Measurements from ENCODE around the gene DENND5A.

GRCh38 chr11:9109858-9110731, 155.1 kb downstream of the DENND5A start:
- TF ChIP-seq GATA2 (IDR thresholded peaks at IDR 0.05; ENCODE audit: low read depth, low read length) = no peak
- TF ChIP-seq GATA3 (IDR thresholded peaks at IDR 0.05; ENCODE audit: low read depth, low read length) = no peak
